K562 (cell line): ENCODE data around the gene ACACB. TPM values are rescaled to one million over a fixed set of nuclear protein-coding genes. Genes with fewer than 3 reads are reported as not detected.
A peak's percentile ranks its signal among the peaks of the same experiment; 100 is the strongest.

ENCODE experiments used
- CREBBP ChIP-seq: IDR thresholded peaks from one replicate; pipeline ENCODE4 v1.6.1; 2012; ENCODE audit warnings: low read depth, mild to moderate bottlenecking, control low read depth, inconsistent platforms, low read length
- CREM ChIP-seq: IDR thresholded peaks from 2 replicates; pipeline ENCODE4 v1.6.1; 2014; ENCODE audit warnings: antibody characterized with exemption, low read depth
- CXXC5 ChIP-seq: fragments of 250-450 bp; sonication (Bioruptor Pico); IDR thresholded peaks from 2 replicates; pipeline ENCODE4 v1.8.0; 2022; ENCODE audit warnings: inconsistent platforms, mild to moderate bottlenecking, moderate library complexity
- DACH1 ChIP-seq: fragments of 450-650 bp; IDR thresholded peaks from 2 replicates; pipeline ENCODE4 v1.6.1; 2018; ENCODE audit not compliant: partially characterized antibody
- E2F4 ChIP-seq: sonication (generic); formaldehyde crosslinking; IDR thresholded peaks from 2 replicates; pipeline ENCODE4 v1.8.0; 2022; ENCODE audit warnings: mild to moderate bottlenecking, low read depth, missing genetic modification reagents
- ETS1 ChIP-seq: conservative IDR thresholded peaks from 2 replicates; pipeline ENCODE4 v1.6.1; 2011; ENCODE audit warnings: low read depth, mild to moderate bottlenecking, low read length; ENCODE audit not compliant: control insufficient read depth
- FOXA3 ChIP-seq, 2 experiments: fragments of 450-650 bp in 1 of 2; sonication (generic) in 1 of 2; formaldehyde crosslinking; IDR thresholded peaks in 1 of 2; conservative IDR thresholded peaks in 1 of 2; 2 replicates each; pipeline versions ENCODE4 v1.4.0 to v1.8.0; 2020 to 2022; ENCODE audit warnings: mild to moderate bottlenecking in 2 of 2, missing genetic modification reagents in 1 of 2
- FUS ChIP-seq: fragments of 200-400 bp; formaldehyde crosslinking; optimal IDR thresholded peaks from 2 replicates; pipeline ENCODE3; 2017; ENCODE audit warnings: low read depth, low read length
- HIVEP1 ChIP-seq: fragments of 250-450 bp; sonication (Bioruptor Pico); IDR thresholded peaks from 2 replicates; pipeline ENCODE4 v1.4.0; 2020; ENCODE audit warnings: mild to moderate bottlenecking
- HLTF ChIP-seq: fragments of 450-650 bp; IDR thresholded peaks from 2 replicates; pipeline ENCODE4 v1.6.1; 2016
- MEF2D ChIP-seq: conservative IDR thresholded peaks from 2 replicates; pipeline ENCODE4 v1.6.1; 2016; ENCODE audit warnings: low read depth, missing genetic modification characterization, missing compliant biosample characterization
- NFIX ChIP-seq: fragments of 250-450 bp; sonication (Bioruptor Pico); IDR thresholded peaks from 2 replicates; pipeline ENCODE4 v1.4.0; 2020; ENCODE audit warnings: low read depth, mild to moderate bottlenecking, moderate library complexity
- POLR2G ChIP-seq: fragments of 200-400 bp; formaldehyde crosslinking; IDR thresholded peaks from 2 replicates; pipeline ENCODE4 v1.6.1; 2017; ENCODE audit warnings: low read depth, mild to moderate bottlenecking, antibody characterized with exemption, low read length, moderate library complexity
- RBM34 ChIP-seq: fragments of 200-400 bp; formaldehyde crosslinking; IDR thresholded peaks from 2 replicates; pipeline ENCODE4 v1.6.1; 2018; ENCODE audit warnings: low read length, borderline replicate concordance; ENCODE audit not compliant: insufficient read depth
- TEAD4 ChIP-seq, 2 experiments: sonication (generic) in 1 of 2; formaldehyde crosslinking in 1 of 2; IDR thresholded peaks; 2 replicates each; pipeline versions ENCODE4 v1.6.1 to v1.8.0; 2012 to 2022; ENCODE audit warnings: borderline replicate concordance in 1 of 2, inconsistent platforms in 1 of 2, low read length in 1 of 2, mild to moderate bottlenecking in 1 of 2, missing genetic modification reagents in 1 of 2
- ZHX1 ChIP-seq: fragments of 150-350 bp; conservative IDR thresholded peaks from 2 replicates; pipeline ENCODE4 v1.6.1; 2014; ENCODE audit warnings: low read length
- ZNF224 ChIP-seq: sonication (generic); formaldehyde crosslinking; IDR thresholded peaks from 2 replicates; pipeline ENCODE4 v1.8.0; 2022; ENCODE audit warnings: mild to moderate bottlenecking, missing genetic modification reagents
- ZNF41 ChIP-seq: fragments of 250-450 bp; sonication (Bioruptor Pico); conservative IDR thresholded peaks from 2 replicates; pipeline ENCODE4 v1.4.0; 2020; ENCODE audit warnings: mild to moderate bottlenecking
- ZNF639 ChIP-seq, 2 experiments: fragments of 200-800 bp in 1 of 2; sonication (Bioruptor generic) in 1 of 2; sonication (generic) in 1 of 2; formaldehyde crosslinking in 1 of 2; IDR thresholded peaks in 1 of 2; conservative IDR thresholded peaks in 1 of 2; 2 replicates each; pipeline versions ENCODE4 v1.5.0 to v1.6.1; 2016 to 2020; ENCODE audit warnings: missing compliant biosample characterization in 1 of 2, missing genetic modification characterization in 1 of 2, missing genetic modification reagents in 1 of 2
- ZNF668 ChIP-seq: fragments of 250-450 bp; sonication (Bioruptor Pico); IDR thresholded peaks from 2 replicates; pipeline ENCODE4 v1.8.0; 2022; ENCODE audit warnings: mild to moderate bottlenecking, inconsistent platforms
- polyA plus RNA-seq, 8 experiments: library from polyadenylated mRNA; depleted of rRNA in 4 of 8; stranded (reverse) in 5 of 8; unstranded in 3 of 8; fragments of >200 nt; fragmentation: Nextera tagmentation in 2 of 8; fragmentation: Illumina TruSeq in 1 of 8; extraction: Ambion mirVana in 2 of 8; extraction: Trizol in 1 of 8; gene quantifications; 2 replicates each; pipeline versions ENCODE4 v1.2.1 to v1.2.3, GENCODE V29; 2011 to 2014; ENCODE audit warnings: inconsistent platforms in 1 of 8, missing spikeins in 1 of 8
- total RNA-seq, 7 experiments: library from RNA; depleted of rRNA in 6 of 7; stranded (reverse); fragments of >200 nt in 6 of 7; fragmentation: Illumina TruSeq in 2 of 7; extraction: Trizol in 2 of 7; gene quantifications; 2 replicates each; pipeline versions ENCODE4 v1.2.1 to v1.2.3, GENCODE V29; 2011 to 2021; ENCODE audit warnings: low replicate concordance in 1 of 7

Gene ACACB
- total and polyA plus RNA-seq, 9 of the 15 experiments (the other 6 are each of a cell fraction or from before 2014, with no cell fraction given), result 0.10 to 2.5 (median 0.83) TPM

- TF ChIP-seq CREBBP (no peak), ZHX1 (peak; percentile 75; the same call in 1 of the 2 replicates), NFIX (CRISPR knock-in tag) (no peak), ZNF41 (CRISPR knock-in tag) (no peak), DACH1 (peak; percentile 28), MEF2D (tag) (0 out of 2 replicates have a peak, but pooled peaks have one; percentile 46), CXXC5 (CRISPR knock-in tag) (peak; percentile 98), RBM34 (no peak), POLR2G (peak; percentile 91), ZNF668 (CRISPR knock-in tag) (no peak), HIVEP1 (no peak), FUS (no peak), ZNF224 (CRISPR knock-in tag) (no peak), ZNF639 (CRISPR knock-in tag; conservative IDR thresholded peaks at IDR 0.05 in 1 of 2, IDR thresholded peaks at IDR 0.05 in 1 of 2) (peak in 1 of 2 experiments; percentile 47; a peak in 1 of 4 replicates), FOXA3 (CRISPR knock-in tag; conservative IDR thresholded peaks at IDR 0.05 in 1 of 2, IDR thresholded peaks at IDR 0.05 in 1 of 2) (peak in 1 of 2 experiments; percentile 80; a peak in 1 of 4 replicates), CREM (peak; percentile 98), HLTF (peak; percentile 49; the same call in 1 of the 2 replicates), ETS1 (peak; percentile 89), TEAD4 (IDR thresholded peaks at IDR 0.05; ENCODE audit: low read length) (0 out of 2 replicates have a peak, but pooled peaks have one; percentile 31), TEAD4 (CRISPR knock-in tag; IDR thresholded peaks at IDR 0.05; ENCODE audit: borderline replicate concordance) (no peak), E2F4 (CRISPR knock-in tag) (peak; percentile 78; the same call in 1 of the 2 replicates)
Observed at GRCh38 chr12:109093022-109093918, 23.1 kb upstream of the ACACB start, which contains the start of gene ALKBH2 (continued).
